ENCODE measurements around the gene CFDP1.
A peak's percentile ranks its signal among the peaks of the same experiment; 100 is the strongest.

CFDP1 gene

DNA sequence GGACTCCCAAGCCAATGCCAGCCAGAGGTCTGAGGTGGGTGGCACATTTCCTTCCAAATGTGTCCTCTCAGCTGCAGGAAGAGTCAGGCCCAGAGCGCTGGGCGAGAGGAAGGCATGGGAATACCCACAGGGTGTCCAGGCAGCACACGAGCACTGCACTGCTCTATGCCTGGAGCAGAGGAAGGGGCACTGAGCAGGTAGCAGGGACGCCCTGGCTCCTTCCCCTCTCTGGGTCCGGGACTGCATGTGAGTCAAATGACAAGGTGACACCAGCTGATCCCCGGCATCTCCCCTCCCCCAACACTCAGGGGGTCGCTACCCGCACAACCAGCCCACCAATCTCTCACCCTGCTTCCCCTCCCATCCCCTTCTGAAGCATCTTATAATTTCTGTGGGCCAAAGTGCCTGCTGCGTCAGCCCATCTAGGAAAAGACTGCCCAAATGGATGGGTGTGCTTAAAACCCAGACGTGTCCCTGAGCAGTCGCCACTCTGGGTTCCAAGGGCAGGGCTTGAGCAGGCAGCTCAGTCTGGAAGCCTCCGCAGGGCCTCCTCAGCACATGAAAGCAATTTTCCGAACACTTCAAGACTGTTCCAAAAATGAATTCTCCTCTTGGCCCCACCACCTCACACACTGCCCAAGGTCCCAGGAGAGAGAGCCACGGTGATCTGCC, 169.9 kb downstream of the CFDP1 start:
- peaks cover 20% of the 10 kb centered on the region for H3K4me1 ChIP-seq (ENCODE audit: control insufficient read depth, insufficient read depth, low read length)

DNA sequence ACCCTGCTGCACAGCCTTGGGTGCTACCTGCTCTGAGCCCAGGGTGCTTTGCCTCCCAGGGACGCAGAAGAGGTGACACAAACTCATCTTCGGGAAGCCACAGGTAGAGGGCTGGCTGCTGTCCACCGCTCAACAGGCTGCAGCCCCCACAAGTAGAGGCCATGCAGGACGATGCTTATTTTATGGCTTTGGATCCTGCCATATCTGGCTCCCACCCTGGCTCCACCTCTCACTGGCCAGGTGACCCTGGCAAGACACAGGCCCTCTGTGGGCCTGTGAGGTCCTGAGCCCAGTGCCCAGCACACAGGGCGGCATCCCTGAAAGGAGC, 170.5 kb downstream of the CFDP1 start:
- no peak overlapping the region for H3K27ac ChIP-seq (ENCODE audit: low read depth, low read length)
- H3K9ac ChIP-seq (ENCODE audit: low read depth, low read length), result no peak overlapping the region
- peaks cover 23% of the 10 kb centered on the region for H3K4me1 ChIP-seq (ENCODE audit: control insufficient read depth, insufficient read depth, low read length)
- no peaks in the 10 kb centered on the region for H3K27me3 ChIP-seq (ENCODE audit: control insufficient read depth, insufficient read depth, low read length)
- H3K4me3 ChIP-seq (ENCODE audit: low read depth, low read length), result no peak overlapping the region
- H3K36me3 ChIP-seq (ENCODE audit: control insufficient read depth, insufficient read depth, low read length), result peaks cover 12% of the 10 kb centered on the region
- no peaks in the 10 kb centered on the region for H3K9me3 ChIP-seq (ENCODE audit: control insufficient read depth, insufficient read depth, low read length)

More for the DNA sequence above, 169.9 kb downstream of the CFDP1 start:
- peaks cover 12% of the 10 kb centered on the region for H3K36me3 ChIP-seq (ENCODE audit: control insufficient read depth, insufficient read depth, low read length)
- H3K27me3 ChIP-seq (ENCODE audit: control insufficient read depth, insufficient read depth, low read length), result no peaks in the 10 kb centered on the region
- H3K4me3 ChIP-seq (ENCODE audit: low read depth, low read length), result no peak overlapping the region
- H3K9me3 ChIP-seq (ENCODE audit: control insufficient read depth, insufficient read depth, low read length), result no peaks in the 10 kb centered on the region
- H3K9ac ChIP-seq (ENCODE audit: low read depth, low read length), result no peak overlapping the region
- no peak overlapping the region for H3K27ac ChIP-seq (ENCODE audit: low read depth, low read length)

- Histone ChIP-seq H3K36me3 (ENCODE audit: control insufficient read depth, insufficient read depth, low read length) (peaks cover 12% of the 10 kb centered on the region), H3K9me3 (ENCODE audit: control insufficient read depth, insufficient read depth, low read length) (no peaks in the 10 kb centered on the region), H3K4me1 (ENCODE audit: control insufficient read depth, insufficient read depth, low read length) (peaks cover 25% of the 10 kb centered on the region), H3K27me3 (ENCODE audit: control insufficient read depth, insufficient read depth, low read length) (no peaks in the 10 kb centered on the region), H3K27ac (ENCODE audit: low read depth, low read length) (no peak overlapping the region), H3K9ac (ENCODE audit: low read depth, low read length) (no peak overlapping the region), H3K4me3 (ENCODE audit: low read depth, low read length) (no peak overlapping the region)
Observed at GRCh38 chr16:75262104-75262799, 171.1 kb downstream of the CFDP1 start.

DNA sequence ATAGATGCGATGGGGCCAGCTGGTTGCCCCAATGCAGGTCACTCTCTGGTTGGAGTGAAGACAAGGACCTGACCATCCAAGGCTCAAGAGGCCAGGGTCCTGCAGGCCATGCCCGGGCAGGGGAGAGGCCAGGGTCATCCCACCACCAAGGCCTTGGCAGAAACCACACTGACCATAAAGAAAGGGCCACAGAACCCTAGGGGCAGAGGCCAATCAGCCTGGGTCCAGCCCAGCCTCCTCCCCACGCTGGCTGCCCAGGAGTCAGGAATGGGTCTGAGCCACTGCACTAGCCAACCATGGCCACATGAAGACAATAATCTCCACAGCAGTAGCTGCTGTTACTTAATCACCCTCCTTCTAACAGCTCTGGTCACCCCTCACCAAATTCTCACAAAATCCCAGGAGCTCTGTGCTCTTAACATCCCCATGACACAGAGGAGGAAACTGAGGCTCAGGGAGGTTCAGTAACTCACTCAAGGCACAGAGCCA, 171.7 kb downstream of the CFDP1 start:
- Histone ChIP-seq H3K27ac (ENCODE audit: low read depth, low read length) (no peak overlapping the region), H3K9ac (ENCODE audit: low read depth, low read length) (no peak overlapping the region), H3K4me1 (ENCODE audit: control insufficient read depth, insufficient read depth, low read length) (peaks cover 31% of the 10 kb centered on the region), H3K27me3 (ENCODE audit: control insufficient read depth, insufficient read depth, low read length) (no peaks in the 10 kb centered on the region), H3K4me3 (ENCODE audit: low read depth, low read length) (no peak overlapping the region), H3K9me3 (ENCODE audit: control insufficient read depth, insufficient read depth, low read length) (no peaks in the 10 kb centered on the region), H3K36me3 (ENCODE audit: control insufficient read depth, insufficient read depth, low read length) (peaks cover 12% of the 10 kb centered on the region)

DNA sequence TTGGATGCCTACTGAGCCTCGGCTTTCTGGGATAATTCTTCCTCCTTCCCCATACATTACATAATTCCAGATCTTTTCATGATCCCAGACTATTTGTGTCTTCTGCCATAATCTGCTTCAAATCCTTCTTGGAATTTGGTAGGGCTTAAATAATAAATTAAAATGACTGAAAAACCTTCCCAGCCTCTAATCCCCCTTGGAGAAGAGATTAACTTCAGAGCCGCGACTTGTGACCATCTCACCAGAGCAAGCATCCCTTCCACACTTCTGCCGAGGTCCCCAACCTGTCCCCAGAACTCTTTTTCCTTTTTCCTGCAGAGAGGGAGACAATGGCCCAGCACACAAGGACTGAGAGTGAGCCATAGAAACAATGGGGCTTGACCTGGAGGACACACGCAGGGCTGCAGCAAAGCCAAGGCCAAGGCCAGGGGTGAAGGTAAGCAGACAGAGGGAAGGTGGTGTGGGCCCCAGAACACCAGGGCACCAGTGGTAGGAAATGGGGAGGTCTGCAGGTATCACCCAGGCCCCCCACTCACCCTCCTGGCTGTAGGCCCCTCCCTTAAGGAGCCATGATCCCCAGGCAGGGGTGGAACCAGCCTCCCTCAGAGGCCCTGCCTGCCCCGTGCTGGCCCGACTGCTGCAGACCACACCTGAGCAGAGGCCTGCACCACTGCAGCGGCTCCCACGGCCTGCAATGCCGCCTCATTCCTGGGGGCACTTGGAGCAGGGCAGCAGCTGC, 172.3 kb downstream of the CFDP1 start:
- no peaks in the 10 kb centered on the region for H3K9me3 ChIP-seq (ENCODE audit: control insufficient read depth, insufficient read depth, low read length)
- H3K4me3 ChIP-seq (ENCODE audit: low read depth, low read length), result no peak overlapping the region
- no peak overlapping the region for H3K9ac ChIP-seq (ENCODE audit: low read depth, low read length)
- H3K4me1 ChIP-seq (ENCODE audit: control insufficient read depth, insufficient read depth, low read length), result peaks cover 37% of the 10 kb centered on the region
- H3K27ac ChIP-seq (ENCODE audit: low read depth, low read length), result no peak overlapping the region
- peaks cover 12% of the 10 kb centered on the region for H3K36me3 ChIP-seq (ENCODE audit: control insufficient read depth, insufficient read depth, low read length)
- H3K27me3 ChIP-seq (ENCODE audit: control insufficient read depth, insufficient read depth, low read length), result no peaks in the 10 kb centered on the region

DNA sequence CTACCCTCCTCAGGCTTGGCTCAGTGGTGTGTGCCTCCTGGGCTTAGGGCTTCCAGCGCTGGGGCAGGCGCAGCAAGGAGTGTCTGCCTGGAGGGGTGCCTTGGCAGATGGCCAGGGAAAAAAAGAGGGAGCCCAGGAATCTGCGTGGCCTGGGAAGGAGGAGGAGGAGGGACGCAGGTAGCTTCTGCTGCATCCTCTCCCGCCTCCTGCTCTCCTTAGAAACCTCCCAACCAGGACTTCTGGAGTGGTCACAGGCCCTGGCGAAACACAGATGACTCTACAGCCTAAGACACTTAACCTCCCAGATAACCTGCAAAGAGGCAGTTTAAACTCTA, 174.5 kb downstream of the CFDP1 start:
- Histone ChIP-seq H3K4me1 (ENCODE audit: control insufficient read depth, insufficient read depth, low read length) (peaks cover 52% of the 10 kb centered on the region), H3K27me3 (ENCODE audit: control insufficient read depth, insufficient read depth, low read length) (no peaks in the 10 kb centered on the region), H3K36me3 (ENCODE audit: control insufficient read depth, insufficient read depth, low read length) (peaks cover 8% of the 10 kb centered on the region), H3K9ac (ENCODE audit: low read depth, low read length) (no peak overlapping the region), H3K4me3 (ENCODE audit: low read depth, low read length) (no peak overlapping the region), H3K9me3 (ENCODE audit: control insufficient read depth, insufficient read depth, low read length) (no peaks in the 10 kb centered on the region), H3K27ac (ENCODE audit: low read depth, low read length) (no peak overlapping the region)

GRCh38 chr16:75257886-75258806, 175.2 kb downstream of the CFDP1 start:
- Histone ChIP-seq H3K36me3 (ENCODE audit: control insufficient read depth, insufficient read depth, low read length) (peaks cover 5% of the 10 kb centered on the region), H3K4me3 (ENCODE audit: low read depth, low read length) (no peak overlapping the region), H3K27me3 (ENCODE audit: control insufficient read depth, insufficient read depth, low read length) (no peaks in the 10 kb centered on the region), H3K27ac (ENCODE audit: low read depth, low read length) (no peak overlapping the region), H3K4me1 (ENCODE audit: control insufficient read depth, insufficient read depth, low read length) (peaks cover 57% of the 10 kb centered on the region), H3K9ac (ENCODE audit: low read depth, low read length) (no peak overlapping the region), H3K9me3 (ENCODE audit: control insufficient read depth, insufficient read depth, low read length) (no peaks in the 10 kb centered on the region)

GRCh38 chr16:75256696-75257343, 176.5 kb downstream of the CFDP1 start:
- no peaks in the 10 kb centered on the region for H3K9me3 ChIP-seq (ENCODE audit: control insufficient read depth, insufficient read depth, low read length)
- peaks cover 68% of the 10 kb centered on the region for H3K4me1 ChIP-seq (ENCODE audit: control insufficient read depth, insufficient read depth, low read length)

DNA sequence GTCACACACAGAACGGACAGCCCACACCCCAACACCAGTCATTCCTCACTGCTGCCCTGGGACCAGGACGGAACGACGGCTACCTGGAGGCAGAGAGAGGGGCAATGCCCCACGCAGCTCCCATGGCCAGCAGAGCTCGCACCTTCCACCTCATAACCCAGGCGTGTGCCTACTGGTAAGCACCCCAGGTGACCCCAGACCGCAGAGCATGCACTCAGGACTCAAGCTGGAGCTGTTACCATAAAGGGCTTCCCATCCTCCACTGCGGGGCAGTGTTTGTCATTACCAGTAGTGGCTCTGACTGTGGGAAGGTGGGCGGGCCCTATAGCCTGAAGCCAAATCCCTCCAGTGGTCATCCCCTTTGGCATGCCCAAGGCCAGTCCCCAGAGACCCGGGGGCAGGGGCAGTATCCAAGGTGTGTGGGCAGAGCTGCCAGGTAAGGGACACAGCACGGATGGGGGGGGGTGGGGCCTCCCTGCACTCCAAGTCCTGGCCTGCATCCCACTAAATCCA, 177.2 kb downstream of the CFDP1 start:
- H3K4me3 ChIP-seq (ENCODE audit: low read depth, low read length), result no peak overlapping the region
- peaks cover 65% of the 10 kb centered on the region for H3K4me1 ChIP-seq (ENCODE audit: control insufficient read depth, insufficient read depth, low read length)
- H3K27ac ChIP-seq (ENCODE audit: low read depth, low read length), result peak overlapping the region; percentile 83
- H3K9ac ChIP-seq (ENCODE audit: low read depth, low read length), result no peak overlapping the region
- no peaks in the 10 kb centered on the region for H3K27me3 ChIP-seq (ENCODE audit: control insufficient read depth, insufficient read depth, low read length)
- H3K36me3 ChIP-seq (ENCODE audit: control insufficient read depth, insufficient read depth, low read length), result no peaks in the 10 kb centered on the region
- H3K9me3 ChIP-seq (ENCODE audit: control insufficient read depth, insufficient read depth, low read length), result no peaks in the 10 kb centered on the region

More at GRCh38 chr16:75256696-75257343, 176.5 kb downstream of the CFDP1 start:
- peak overlapping the region; percentile 83 for H3K27ac ChIP-seq (ENCODE audit: low read depth, low read length)
- H3K27me3 ChIP-seq (ENCODE audit: control insufficient read depth, insufficient read depth, low read length), result no peaks in the 10 kb centered on the region
- no peaks in the 10 kb centered on the region for H3K36me3 ChIP-seq (ENCODE audit: control insufficient read depth, insufficient read depth, low read length)
- no peak overlapping the region for H3K9ac ChIP-seq (ENCODE audit: low read depth, low read length)
- H3K4me3 ChIP-seq (ENCODE audit: low read depth, low read length), result no peak overlapping the region

- H3K4me1 ChIP-seq (ENCODE audit: control insufficient read depth, insufficient read depth, low read length), result peaks cover 70% of the 10 kb centered on the region
- peak overlapping the region; percentile 41; the same call in 1 of the 2 replicates for H3K9ac ChIP-seq (ENCODE audit: low read depth, low read length)
- H3K9me3 ChIP-seq (ENCODE audit: control insufficient read depth, insufficient read depth, low read length), result no peaks in the 10 kb centered on the region
- no peaks in the 10 kb centered on the region for H3K27me3 ChIP-seq (ENCODE audit: control insufficient read depth, insufficient read depth, low read length)
- peak overlapping the region; percentile 89 for H3K27ac ChIP-seq (ENCODE audit: low read depth, low read length)
- no peaks in the 10 kb centered on the region for H3K36me3 ChIP-seq (ENCODE audit: control insufficient read depth, insufficient read depth, low read length)
- no peak overlapping the region for H3K4me3 ChIP-seq (ENCODE audit: low read depth, low read length)
Observed at GRCh38 chr16:75254359-75254837, 178.9 kb downstream of the CFDP1 start.

Measured in HUES48 (cell line).